Loucy (cell line): ENCODE measurements around the gene ARG2.

Experiments
- H2AFZ ChIP-seq: fragments of 200-600 bp; sonication (generic); 2 replicates; pipeline ENCODE4 v1.6.0; 2016; ENCODE audit warnings: antibody characterized with exemption, mild to moderate bottlenecking, low read length, moderate library complexity
- H3F3A ChIP-seq: fragments of 200-600 bp; 2 replicates; pipeline ENCODE4 v1.6.0; 2016; ENCODE audit warnings: antibody characterized with exemption, low read depth, mild to moderate bottlenecking
- H3K27me3 ChIP-seq: fragments of 200-600 bp; sonication (generic); 2 replicates; pipeline ENCODE4 v1.6.1; 2014; ENCODE audit warnings: low read length, mild to moderate bottlenecking; ENCODE audit not compliant: insufficient read depth, poor library complexity, severe bottlenecking
- H3K36me3 ChIP-seq: fragments of 200-600 bp; sonication (generic); 2 replicates; pipeline ENCODE4 v1.6.1; 2016; ENCODE audit warnings: low read length; ENCODE audit not compliant: insufficient read depth
- H3K4me1 ChIP-seq: fragments of 200-600 bp; sonication (generic); 2 replicates; pipeline ENCODE4 v1.5.1; 2014; ENCODE audit warnings: low read length, mild to moderate bottlenecking; ENCODE audit not compliant: insufficient read depth, poor library complexity, severe bottlenecking
- H3K4me2 ChIP-seq: fragments of 200-600 bp; sonication (generic); 2 replicates; pipeline ENCODE4 v1.6.0; 2014; ENCODE audit warnings: antibody characterized with exemption, low read length, low read depth, mild to moderate bottlenecking; ENCODE audit not compliant: poor library complexity, severe bottlenecking
- H3K4me3 ChIP-seq: fragments of 200-600 bp; sonication (generic); 2 replicates; pipeline ENCODE4 v1.5.1; 2014; ENCODE audit warnings: low read length, mild to moderate bottlenecking, mixed read lengths; ENCODE audit not compliant: poor library complexity, severe bottlenecking
- H3K79me2 ChIP-seq: fragments of 200-600 bp; sonication (generic); 2 replicates; pipeline ENCODE4 v1.6.1; 2014; ENCODE audit warnings: low read length; ENCODE audit not compliant: insufficient read depth
- H3K9ac ChIP-seq: fragments of 200-600 bp; sonication (generic); 2 replicates; pipeline ENCODE4 v1.6.0; 2014; ENCODE audit warnings: mild to moderate bottlenecking, low read depth, low read length, moderate library complexity; ENCODE audit not compliant: poor library complexity, severe bottlenecking
- H3K9me2 ChIP-seq: fragments of 200-600 bp; sonication (generic); replicated peaks from 2 replicates; pipeline ENCODE4 v1.6.1; 2016; ENCODE audit warnings: low read depth, low read length, mixed read lengths
- H3K9me3 ChIP-seq: fragments of 200-600 bp; sonication (generic); 2 replicates; pipeline ENCODE4 v1.6.1; 2014; ENCODE audit warnings: mild to moderate bottlenecking, antibody characterized with exemption, low read length, low read depth; ENCODE audit not compliant: insufficient read depth
- H4K20me1 ChIP-seq: fragments of 200-600 bp; sonication (generic); 2 replicates; pipeline ENCODE4 v1.6.0; 2014; ENCODE audit warnings: antibody characterized with exemption, low read length, mild to moderate bottlenecking; ENCODE audit not compliant: insufficient read depth, poor library complexity, severe bottlenecking
- CTCF ChIP-seq: fragments of 200-600 bp; sonication (generic); conservative IDR thresholded peaks from 2 replicates; pipeline ENCODE4 v1.5.1; 2014; ENCODE audit warnings: mild to moderate bottlenecking, antibody characterized with exemption, low read length
- EZH2phosphoT487 ChIP-seq: fragments of 200-600 bp; IDR thresholded peaks from 2 replicates; pipeline ENCODE4 v1.6.1; 2018; ENCODE audit warnings: antibody characterized with exemption, mild to moderate bottlenecking, moderate library complexity, borderline replicate concordance

Gene ARG2

DNA sequence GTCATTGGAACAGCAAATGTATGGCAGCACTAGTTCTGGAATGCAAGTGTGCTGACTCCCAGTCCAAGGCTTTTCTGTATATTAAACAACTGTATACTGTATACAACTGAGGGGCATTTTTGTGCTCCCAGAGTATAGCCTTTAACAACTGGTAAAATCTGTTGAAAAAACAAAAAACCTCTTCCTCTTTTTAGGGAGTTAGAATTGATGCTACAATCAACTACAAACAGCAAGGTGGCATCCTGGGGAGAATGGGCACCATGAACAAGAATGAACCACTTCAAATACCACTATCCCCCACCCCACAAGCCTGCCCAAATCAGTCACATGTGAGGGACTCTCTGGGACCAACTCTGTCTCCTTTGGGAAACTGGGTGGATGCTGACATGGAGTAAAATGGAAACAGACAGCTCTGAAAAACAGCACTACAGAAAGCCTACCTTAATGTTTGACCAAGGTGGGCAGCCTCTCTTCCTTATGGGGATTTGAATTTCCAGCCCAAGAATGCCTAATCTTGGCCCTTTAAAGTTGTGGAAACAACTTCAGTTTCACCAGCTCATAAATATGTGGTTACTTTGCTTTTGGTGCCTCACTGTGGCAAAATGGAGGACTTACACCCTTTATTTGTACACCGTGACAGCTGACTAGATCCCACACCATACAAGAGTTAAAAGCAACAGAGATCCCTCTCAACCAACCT is 47.2 kb downstream of the ARG2 start:
- no peaks in the 10 kb centered on the region for H3K36me3 ChIP-seq
- no peaks in the 10 kb centered on the region for H3K27me3 ChIP-seq
- no peak overlapping the region for H3K4me3 ChIP-seq
- H2AFZ ChIP-seq = no peak overlapping the region
- no peaks in the 10 kb centered on the region for H3K9me2 ChIP-seq
- TF ChIP-seq EZH2phosphoT487 (no peak), CTCF (peak; percentile 78)
- peaks cover 55% of the 10 kb centered on the region for H3K79me2 ChIP-seq
- no peak overlapping the region for H3K9ac ChIP-seq
- H4K20me1 ChIP-seq = peaks cover 24% of the 10 kb centered on the region
- peak overlapping the region; percentile 20 for H3K4me2 ChIP-seq
- H3K9me3 ChIP-seq = no peaks in the 10 kb centered on the region
- H3K4me1 ChIP-seq = peaks cover 18% of the 10 kb centered on the region
- H3F3A ChIP-seq = no peaks in the 10 kb centered on the region

GRCh38 chr14:67668559-67668958 is 48.8 kb downstream of the ARG2 start:
- no peaks in the 10 kb centered on the region for H3K9me2 ChIP-seq
- H3K9me3 ChIP-seq = no peaks in the 10 kb centered on the region
- H3K27me3 ChIP-seq = no peaks in the 10 kb centered on the region
- no peak overlapping the region for H2AFZ ChIP-seq
- TF ChIP-seq CTCF (no peak), EZH2phosphoT487 (no peak)
- peak overlapping the region; percentile 21 for H3K4me2 ChIP-seq
- peaks cover 63% of the 10 kb centered on the region for H3K79me2 ChIP-seq
- no peaks in the 10 kb centered on the region for H3F3A ChIP-seq
- peaks cover 28% of the 10 kb centered on the region for H3K4me1 ChIP-seq
- no peak overlapping the region for H3K9ac ChIP-seq
- no peaks in the 10 kb centered on the region for H3K36me3 ChIP-seq
- peaks cover 39% of the 10 kb centered on the region for H4K20me1 ChIP-seq
- H3K4me3 ChIP-seq = no peak overlapping the region

DNA sequence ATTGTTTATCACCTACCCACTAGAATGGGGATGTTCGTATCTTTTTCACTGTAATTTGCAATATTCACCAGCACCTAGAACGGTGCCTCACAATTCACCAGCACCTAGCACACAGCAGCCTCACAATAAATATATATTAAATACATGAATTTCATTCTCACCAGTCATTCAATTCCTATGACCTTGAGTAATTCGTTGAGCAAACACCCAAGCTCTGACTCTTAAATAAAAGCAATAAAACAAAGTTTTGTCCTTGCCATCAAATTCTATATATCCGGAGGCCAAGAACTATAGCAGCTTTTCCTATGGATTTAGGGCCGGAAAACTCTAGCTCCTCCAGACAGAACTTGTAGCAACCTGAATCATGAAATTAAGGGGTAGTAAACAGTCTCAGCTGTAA is 53.7 kb downstream of the ARG2 start:
- Histone ChIP-seq H3K36me3 (peaks cover 22% of the 10 kb centered on the region; the same call in 1 of the 2 replicates), H3K27me3 (no peaks in the 10 kb centered on the region), H3K4me1 (peaks cover 32% of the 10 kb centered on the region), H3K9me3 (no peaks in the 10 kb centered on the region), H3K9ac (peak overlapping the region; percentile 76), H2AFZ (no peak overlapping the region), H3F3A (no peaks in the 10 kb centered on the region), H3K9me2 (no peaks in the 10 kb centered on the region), H3K4me3 (peak overlapping the region; percentile 88), H3K79me2 (peaks cover 51% of the 10 kb centered on the region), H3K4me2 (peak overlapping the region; percentile 99), H4K20me1 (peaks cover 27% of the 10 kb centered on the region)
- TF ChIP-seq EZH2phosphoT487 (no peak), CTCF (no peak)
